GM23338 (cell line): ENCODE measurements around the gene ONECUT3.

ENCODE experiments used
- CREB1 ChIP-seq: fragments of 250-450 bp; sonication (Bioruptor Pico); IDR thresholded peaks from 2 replicates; pipeline ENCODE4 v1.5.0; 2020; ENCODE audit warnings: low read depth, mild to moderate bottlenecking, moderate library complexity
- CTCF ChIP-seq, 2 experiments: fragments of 200-600 bp in 1 of 2; sonication (generic) in 1 of 2; conservative IDR thresholded peaks; 2 replicates each; pipeline versions ENCODE4 v1.5.1 to v1.6.1; 2016 to 2017; ENCODE audit warnings: antibody characterized with exemption in 2 of 2, low read depth in 2 of 2, mild to moderate bottlenecking in 2 of 2, moderate library complexity in 1 of 2
- ETS1 ChIP-seq: IDR thresholded peaks from 2 replicates; pipeline ENCODE4 v1.6.1; 2016; ENCODE audit warnings: antibody characterized with exemption
- EZH2 ChIP-seq: fragments of 200-600 bp; sonication (generic); IDR thresholded peaks from one replicate; pipeline ENCODE4 v1.8.0; 2017; ENCODE audit warnings: antibody characterized with exemption, mild to moderate bottlenecking, low read depth; ENCODE audit not compliant: unreplicated experiment
- EZH2phosphoT487 ChIP-seq: fragments of 200-600 bp; sonication (generic); IDR thresholded peaks from one replicate; pipeline ENCODE4 v1.8.1; 2018; ENCODE audit warnings: antibody characterized with exemption; ENCODE audit not compliant: unreplicated experiment
- NANOG ChIP-seq: IDR thresholded peaks from 2 replicates; pipeline ENCODE4 v1.6.1; 2016; ENCODE audit warnings: antibody characterized with exemption, borderline replicate concordance
- POLR2AphosphoS5 ChIP-seq: IDR thresholded peaks from 2 replicates; pipeline ENCODE4 v1.6.1; 2016; ENCODE audit warnings: antibody characterized with exemption, low read depth
- REST ChIP-seq: IDR thresholded peaks from one replicate; pipeline ENCODE4 v1.6.1; 2018; ENCODE audit warnings: antibody characterized with exemption; ENCODE audit not compliant: unreplicated experiment
- ZNF114 ChIP-seq: fragments of 250-450 bp; sonication (Bioruptor Pico); IDR thresholded peaks from 2 replicates; pipeline ENCODE4 v1.5.0; 2020; ENCODE audit warnings: mild to moderate bottlenecking, moderate library complexity

- TF ChIP-seq CTCF (conservative IDR thresholded peaks at IDR 0.05; ENCODE audit: low read depth in 2 of 2) (no peak), REST (no peak), CREB1 (CRISPR knock-in tag) (no peak), EZH2phosphoT487 (no peak), POLR2AphosphoS5 (no peak), EZH2 (no peak), ZNF114 (CRISPR knock-in tag) (no peak), NANOG (no peak), ETS1 (no peak)
Observed at GRCh38 chr19:1805401-1806183, 52.3 kb downstream of the ONECUT3 start.
